A549 treated with CORT108297 at 1 μM for 4 hours (cell line): ENCODE results near the gene RAB3GAP2. TPM values are rescaled to one million over a fixed set of nuclear protein-coding genes. Genes with fewer than 3 reads are reported as not detected.

Experiments used
- total RNA-seq: library from RNA; stranded (reverse); fragments of 200-300 nt; extraction: Qiagen RNA extraction; gene quantifications from 5 replicates; pipeline ENCODE4 v1.2.3, GENCODE V29; 2022

RAB3GAP2 gene
- 10.8 to 14.4 TPM (median 13.6 TPM) in 5 replicates for total RNA-seq

GRCh38 chr1:220272047-220272840 lies at the start of gene RAB3GAP2:
Gene RAB3GAP2, minus strand, starts transcription at chr1:220272453. Its CDS starts 116 bp downstream, at chr1:220272337.

Other genes starting within 250 kb of the RAB3GAP2 start
- gene EPRS1, start 225.9 kb downstream of the RAB3GAP2 start, total RNA-seq, result 68.2 to 79.8 TPM (median 75.3 TPM) in 5 replicates
- gene BPNT1, start 182.7 kb downstream of the RAB3GAP2 start, total RNA-seq, result 16.5 to 21.8 TPM (median 17.4 TPM) in 5 replicates
- 89.4 to 121 TPM (median 102 TPM) in 5 replicates for gene IARS2, start 178.3 kb downstream of the RAB3GAP2 start, total RNA-seq